SK-N-SH (cell line): ENCODE measurements around the gene CX3CR1. TPM values are rescaled to one million over a fixed set of nuclear protein-coding genes. Genes with fewer than 3 reads are reported as not detected.

Source experiments
- CTCF ChIA-PET: fragments of 300-600, 350-600 bp; formaldehyde crosslinking; extraction: SDS; loops from one replicate; lab custom pipeline; 2021; lab: Yijun Ruan, JAX
- POLR2A ChIA-PET: fragments of 350-600 bp; sonication (Branson Sonifier 250); formaldehyde crosslinking; extraction: SDS; loops from one replicate; lab custom pipeline; 2020; ENCODE audit warnings: antibody characterized with exemption, inconsistent platforms; lab: Yijun Ruan, JAX
- DNase-seq: peaks from one replicate; pipeline ENCODE4 v3.0.0; 2012
- H2AFZ ChIP-seq: fragments of 200-600 bp; sonication (generic); 2 replicates; pipeline ENCODE4 v1.8.1; 2016; ENCODE audit warnings: antibody characterized with exemption, mild to moderate bottlenecking, low read depth
- H3F3A ChIP-seq: fragments of 200-600 bp; sonication (generic); replicated peaks from 2 replicates; pipeline ENCODE3; 2016; ENCODE audit warnings: antibody characterized with exemption, mild to moderate bottlenecking; ENCODE audit not compliant: insufficient read depth
- H3K27ac ChIP-seq, 2 experiments: fragments of 200-500 bp in 1 of 2; fragments of 200-600 bp in 1 of 2; sonication (Bioruptor generic) in 1 of 2; sonication (generic), shearing (Covaris generic) in 1 of 2; 2 replicates each; pipeline versions ENCODE4 v1.5.1 to v1.6.1; 2014 to 2016; ENCODE audit warnings: low read depth in 2 of 2, inconsistent platforms in 1 of 2, low read length in 1 of 2, mild to moderate bottlenecking in 1 of 2, mixed read lengths in 1 of 2
- H3K27me3 ChIP-seq: fragments of 200-600 bp; sonication (generic), shearing (Covaris generic); 2 replicates; pipeline ENCODE4 v1.6.1; 2016; ENCODE audit warnings: mixed run types; ENCODE audit not compliant: insufficient read depth
- H3K36me3 ChIP-seq, 2 experiments: fragments of 200-500 bp in 1 of 2; fragments of 200-600 bp in 1 of 2; sonication (Bioruptor generic) in 1 of 2; sonication (generic) in 1 of 2; replicated peaks in 1 of 2; 2 replicates each; pipeline versions ENCODE3 to v1.5.1; 2014 to 2016; ENCODE audit warnings: low read length in 1 of 2, mild to moderate bottlenecking in 1 of 2; ENCODE audit not compliant: insufficient read depth in 2 of 2, control insufficient read depth in 1 of 2
- H3K4me1 ChIP-seq, 2 experiments: fragments of 200-500 bp in 1 of 2; fragments of 200-600 bp in 1 of 2; sonication (Bioruptor generic) in 1 of 2; sonication (generic), shearing (Covaris generic) in 1 of 2; 2 replicates each; pipeline versions ENCODE4 v1.5.1 to v1.6.1; 2014 to 2016; ENCODE audit warnings: low read depth in 1 of 2, low read length in 1 of 2, mixed run types in 1 of 2; ENCODE audit not compliant: insufficient read depth in 2 of 2, control insufficient read depth in 1 of 2
- H3K4me2 ChIP-seq: fragments of 200-600 bp; sonication (generic), shearing (Covaris generic); 2 replicates; pipeline ENCODE4 v1.6.1; 2017; ENCODE audit warnings: mixed run types
- H3K4me3 ChIP-seq, 2 experiments: fragments of 200-500 bp in 1 of 2; fragments of 200-600 bp in 1 of 2; sonication (Bioruptor generic) in 1 of 2; sonication (generic), shearing (Covaris generic) in 1 of 2; 2 replicates each; pipeline versions ENCODE4 v1.5.1 to v1.8.1; 2014 to 2016; ENCODE audit warnings: low read depth in 2 of 2, inconsistent platforms in 1 of 2, low read length in 1 of 2, mild to moderate bottlenecking in 1 of 2, mixed read lengths in 1 of 2, moderate library complexity in 1 of 2
- H3K79me2 ChIP-seq: fragments of 200-600 bp; sonication (generic); 2 replicates; pipeline ENCODE4 v1.8.1; 2017; ENCODE audit warnings: mild to moderate bottlenecking; ENCODE audit not compliant: insufficient read depth
- H3K9ac ChIP-seq: fragments of 200-600 bp; sonication (generic); 2 replicates; pipeline ENCODE4 v1.6.1; 2017; ENCODE audit warnings: mixed run types
- H3K9me2 ChIP-seq: fragments of 200-600 bp; sonication (generic); 2 replicates; pipeline ENCODE4 v1.6.1; 2017; ENCODE audit warnings: mixed run types
- H3K9me3 ChIP-seq: fragments of 200-600 bp; sonication (generic); 2 replicates; pipeline ENCODE4 v1.6.1; 2017; ENCODE audit warnings: mixed run types, mild to moderate bottlenecking, moderate library complexity
- H4K20me1 ChIP-seq: fragments of 200-600 bp; sonication (generic); 2 replicates; pipeline ENCODE4 v1.6.1; 2017; ENCODE audit warnings: mild to moderate bottlenecking, mixed run types; ENCODE audit not compliant: insufficient read depth
- ELF1 ChIP-seq: IDR thresholded peaks from 2 replicates; pipeline ENCODE4 v1.4.0; 2012
- EP300 ChIP-seq, 2 experiments: IDR thresholded peaks; 2 replicates each; pipeline versions ENCODE4 v1.4.0 to v1.6.1; 2012; ENCODE audit warnings: borderline replicate concordance in 1 of 2, low read depth in 1 of 2, low read length in 1 of 2
- EZH2phosphoT487 ChIP-seq: fragments of 200-600 bp; sonication (generic); IDR thresholded peaks from 2 replicates; pipeline ENCODE4 v1.6.1; 2017; ENCODE audit warnings: low read depth, mixed run types, mild to moderate bottlenecking, antibody characterized with exemption, moderate library complexity, borderline replicate concordance
- GABPA ChIP-seq: IDR thresholded peaks from 2 replicates; pipeline ENCODE4 v1.4.0; 2012; ENCODE audit warnings: low read depth, mild to moderate bottlenecking
- GATA2 ChIP-seq: sonication (generic); formaldehyde crosslinking; IDR thresholded peaks from 2 replicates; pipeline ENCODE4 v1.5.0; 2020; ENCODE audit warnings: mild to moderate bottlenecking, missing genetic modification reagents
- JUND ChIP-seq: IDR thresholded peaks from 2 replicates; pipeline ENCODE4 v1.4.0; 2012
- MEF2A ChIP-seq: IDR thresholded peaks from 2 replicates; pipeline ENCODE4 v1.4.0; 2012; ENCODE audit warnings: low read depth, borderline replicate concordance
- NFIC ChIP-seq: IDR thresholded peaks from 2 replicates; pipeline ENCODE4 v1.4.0; 2012; ENCODE audit warnings: borderline replicate concordance
- RCOR1 ChIP-seq: fragments of 150-350 bp; IDR thresholded peaks from 2 replicates; pipeline ENCODE4 v1.6.1; 2017; ENCODE audit warnings: antibody characterized with exemption, low read length
- SIN3A ChIP-seq: IDR thresholded peaks from 2 replicates; pipeline ENCODE4 v1.6.1; 2012; ENCODE audit warnings: low read depth, mild to moderate bottlenecking, low read length, moderate library complexity, borderline replicate concordance
- TAF1 ChIP-seq: IDR thresholded peaks from 2 replicates; pipeline ENCODE4 v1.6.1; 2012; ENCODE audit warnings: low read depth, mild to moderate bottlenecking, low read length, moderate library complexity, borderline replicate concordance
- TEAD4 ChIP-seq: IDR thresholded peaks from 2 replicates; pipeline ENCODE4 v1.4.0; 2012; ENCODE audit warnings: mild to moderate bottlenecking, borderline replicate concordance; ENCODE audit not compliant: insufficient read depth
- YY1 ChIP-seq: IDR thresholded peaks from 2 replicates; pipeline ENCODE4 v1.4.0; 2012; ENCODE audit warnings: low read depth, mild to moderate bottlenecking
- WGBS: methylation state at CpG from one replicate; pipeline ENCODE4 v1.1.6; 2017; ENCODE audit warnings: low lambda C conversion rate; 5-methylcytosine and 5-hydroxymethylcytosine counted together
- polyA plus RNA-seq, 3 experiments: library from polyadenylated mRNA; depleted of rRNA; stranded (reverse); fragments of >200 nt; gene quantifications; 2 replicates each; pipeline ENCODE4 v1.2.3, GENCODE V29; 2012
- TF ChIP-seq, protein P1 (sequence below): fragments of 150-350 bp; IDR thresholded peaks from 2 replicates; pipeline ENCODE4 v1.6.1; 2017; ENCODE audit warnings: antibody characterized with exemption, low read length, low read depth, borderline replicate concordance
- TF ChIP-seq, protein P2 (sequence below): fragments of 150-350 bp; IDR thresholded peaks from 2 replicates; pipeline ENCODE4 v1.6.1; 2016; ENCODE audit warnings: mild to moderate bottlenecking, low read depth, low read length
- TF ChIP-seq, protein P3 (sequence below): IDR thresholded peaks from 2 replicates; pipeline ENCODE4 v1.4.0; 2012; ENCODE audit warnings: low read depth
- TF ChIP-seq, protein P4 (sequence below): IDR thresholded peaks from 2 replicates; pipeline ENCODE4 v1.6.1; 2012; ENCODE audit warnings: mild to moderate bottlenecking, low read depth, low read length, moderate library complexity
- TF ChIP-seq, protein P5 (sequence below): IDR thresholded peaks from 2 replicates; pipeline ENCODE4; 2012
- TF ChIP-seq, protein P6 (sequence below): IDR thresholded peaks from 2 replicates; pipeline ENCODE4 v1.4.0; 2012; ENCODE audit warnings: low read depth, borderline replicate concordance

The CX3CR1 gene
- polyA plus RNA-seq, 1 of the 3 experiments (the other 2 are of a cell fraction) = not detected

DNA sequence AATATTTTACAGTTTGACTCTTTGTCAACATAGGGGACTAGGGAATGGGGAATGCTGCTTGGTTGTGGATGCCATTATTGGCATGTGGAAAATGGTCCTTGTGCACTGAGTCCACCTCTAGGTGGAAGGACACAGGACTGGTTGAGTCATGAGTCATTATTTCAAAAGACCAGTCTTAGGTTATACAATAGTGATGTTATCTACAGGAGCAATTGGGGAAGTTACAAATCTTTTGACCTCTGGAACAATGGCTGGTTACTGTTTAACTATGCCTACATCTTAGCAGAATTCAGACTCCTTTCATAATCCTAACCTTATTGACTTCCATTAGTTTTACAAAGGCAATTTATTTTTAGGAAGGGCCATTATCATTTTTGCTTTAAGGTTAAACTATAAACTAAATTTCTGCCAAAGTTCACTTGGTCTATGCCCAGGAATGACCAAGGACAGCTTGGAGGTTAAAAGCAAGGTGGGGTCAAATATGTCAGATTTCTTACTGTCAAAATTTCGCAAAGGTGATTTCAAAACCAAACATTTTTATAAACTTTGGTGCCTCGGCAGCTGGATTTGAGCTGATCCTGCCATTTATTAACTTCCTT is 37.8 kb upstream of the CX3CR1 start:
- no peaks in the 10 kb centered on the region for H4K20me1 ChIP-seq
- H3F3A ChIP-seq = no peaks in the 10 kb centered on the region
- no peak overlapping the region for H3K27ac ChIP-seq
- no peak overlapping the region for H3K4me3 ChIP-seq
- H2AFZ ChIP-seq = no peak overlapping the region
- no peaks in the 10 kb centered on the region for H3K36me3 ChIP-seq
- H3K27me3 ChIP-seq = no peaks in the 10 kb centered on the region
- no peaks in the 10 kb centered on the region for H3K9me2 ChIP-seq
- TF ChIP-seq GABPA = no peak
- TF ChIP-seq, protein P1, sequence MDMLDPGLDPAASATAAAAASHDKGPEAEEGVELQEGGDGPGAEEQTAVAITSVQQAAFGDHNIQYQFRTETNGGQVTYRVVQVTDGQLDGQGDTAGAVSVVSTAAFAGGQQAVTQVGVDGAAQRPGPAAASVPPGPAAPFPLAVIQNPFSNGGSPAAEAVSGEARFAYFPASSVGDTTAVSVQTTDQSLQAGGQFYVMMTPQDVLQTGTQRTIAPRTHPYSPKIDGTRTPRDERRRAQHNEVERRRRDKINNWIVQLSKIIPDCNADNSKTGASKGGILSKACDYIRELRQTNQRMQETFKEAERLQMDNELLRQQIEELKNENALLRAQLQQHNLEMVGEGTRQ = no peak
- no peak for TF ChIP-seq GATA2 (CRISPR knock-in tag)
- TF ChIP-seq, protein P2, sequence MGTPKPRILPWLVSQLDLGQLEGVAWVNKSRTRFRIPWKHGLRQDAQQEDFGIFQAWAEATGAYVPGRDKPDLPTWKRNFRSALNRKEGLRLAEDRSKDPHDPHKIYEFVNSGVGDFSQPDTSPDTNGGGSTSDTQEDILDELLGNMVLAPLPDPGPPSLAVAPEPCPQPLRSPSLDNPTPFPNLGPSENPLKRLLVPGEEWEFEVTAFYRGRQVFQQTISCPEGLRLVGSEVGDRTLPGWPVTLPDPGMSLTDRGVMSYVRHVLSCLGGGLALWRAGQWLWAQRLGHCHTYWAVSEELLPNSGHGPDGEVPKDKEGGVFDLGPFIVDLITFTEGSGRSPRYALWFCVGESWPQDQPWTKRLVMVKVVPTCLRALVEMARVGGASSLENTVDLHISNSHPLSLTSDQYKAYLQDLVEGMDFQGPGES = no peak
- TF ChIP-seq SIN3A = no peak
- no peak for TF ChIP-seq YY1
- TF ChIP-seq, protein P3, sequence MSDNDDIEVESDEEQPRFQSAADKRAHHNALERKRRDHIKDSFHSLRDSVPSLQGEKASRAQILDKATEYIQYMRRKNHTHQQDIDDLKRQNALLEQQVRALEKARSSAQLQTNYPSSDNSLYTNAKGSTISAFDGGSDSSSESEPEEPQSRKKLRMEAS = no peak
- TF ChIP-seq RCOR1 = no peak
- TF ChIP-seq JUND = no peak
- TF ChIP-seq EZH2phosphoT487 = no peak
- no peaks in the 10 kb centered on the region for H3K79me2 ChIP-seq
- H3K9me3 ChIP-seq = no peaks in the 10 kb centered on the region
- ChIA-PET CTCF (interaction anchor here (1.5 to 1.7 kb wide), 2 partner anchors 26 to 28 kb away, joined by 4 to 8 read pairs; no protein-coding TSS in a partner anchor), POLR2A (no interaction called here)
- 16% methylated on average over 2 of the region's 2 CpGs for WGBS
- H3K4me1 ChIP-seq = no peaks in the 10 kb centered on the region
- no peak overlapping the region for H3K4me2 ChIP-seq
- H3K9ac ChIP-seq = no peak overlapping the region
- DNase-seq = no peak

DNA sequence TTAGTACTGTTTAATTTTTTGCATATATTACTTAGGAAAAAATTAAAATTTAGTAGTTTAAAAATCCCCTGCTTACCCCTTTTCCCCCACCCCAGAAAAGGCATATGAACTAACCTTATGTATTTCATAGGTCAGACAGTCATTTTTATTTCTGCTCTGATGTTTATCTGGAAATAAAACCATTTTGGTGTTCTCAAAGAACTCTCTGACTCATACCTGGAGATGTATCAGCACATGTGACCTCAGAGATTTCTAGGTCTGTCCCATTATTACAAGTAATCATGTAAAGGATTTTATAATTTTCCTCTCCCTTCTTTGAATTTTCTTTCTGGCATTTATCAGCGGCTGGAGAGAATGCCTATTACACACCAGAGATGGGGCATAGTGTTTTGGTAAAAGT is 35.6 kb upstream of the CX3CR1 start:
- Histone ChIP-seq H3F3A (no peaks in the 10 kb centered on the region), H3K9me2 (no peaks in the 10 kb centered on the region), H3K79me2 (no peaks in the 10 kb centered on the region), H3K9ac (no peak overlapping the region), H3K4me3 (no peak overlapping the region), H3K27ac (no peak overlapping the region), H3K27me3 (no peaks in the 10 kb centered on the region), H3K4me2 (no peak overlapping the region), H3K36me3 (no peaks in the 10 kb centered on the region), H3K9me3 (no peaks in the 10 kb centered on the region), H3K4me1 (no peaks in the 10 kb centered on the region), H4K20me1 (no peaks in the 10 kb centered on the region), H2AFZ (no peak overlapping the region)
- ChIA-PET CTCF (interaction anchor here (1.6 to 1.8 kb wide), 2 partner anchors 23 to 27 kb away, joined by 3 to 4 read pairs; no protein-coding TSS in a partner anchor), POLR2A (no interaction called here)
- WGBS = 46% methylated on average over 1 of the region's 1 CpG
- DNase-seq = no peak
- TF ChIP-seq TEAD4 = no peak
- no peak for TF ChIP-seq GATA2 (CRISPR knock-in tag)
- TF ChIP-seq, protein P4, sequence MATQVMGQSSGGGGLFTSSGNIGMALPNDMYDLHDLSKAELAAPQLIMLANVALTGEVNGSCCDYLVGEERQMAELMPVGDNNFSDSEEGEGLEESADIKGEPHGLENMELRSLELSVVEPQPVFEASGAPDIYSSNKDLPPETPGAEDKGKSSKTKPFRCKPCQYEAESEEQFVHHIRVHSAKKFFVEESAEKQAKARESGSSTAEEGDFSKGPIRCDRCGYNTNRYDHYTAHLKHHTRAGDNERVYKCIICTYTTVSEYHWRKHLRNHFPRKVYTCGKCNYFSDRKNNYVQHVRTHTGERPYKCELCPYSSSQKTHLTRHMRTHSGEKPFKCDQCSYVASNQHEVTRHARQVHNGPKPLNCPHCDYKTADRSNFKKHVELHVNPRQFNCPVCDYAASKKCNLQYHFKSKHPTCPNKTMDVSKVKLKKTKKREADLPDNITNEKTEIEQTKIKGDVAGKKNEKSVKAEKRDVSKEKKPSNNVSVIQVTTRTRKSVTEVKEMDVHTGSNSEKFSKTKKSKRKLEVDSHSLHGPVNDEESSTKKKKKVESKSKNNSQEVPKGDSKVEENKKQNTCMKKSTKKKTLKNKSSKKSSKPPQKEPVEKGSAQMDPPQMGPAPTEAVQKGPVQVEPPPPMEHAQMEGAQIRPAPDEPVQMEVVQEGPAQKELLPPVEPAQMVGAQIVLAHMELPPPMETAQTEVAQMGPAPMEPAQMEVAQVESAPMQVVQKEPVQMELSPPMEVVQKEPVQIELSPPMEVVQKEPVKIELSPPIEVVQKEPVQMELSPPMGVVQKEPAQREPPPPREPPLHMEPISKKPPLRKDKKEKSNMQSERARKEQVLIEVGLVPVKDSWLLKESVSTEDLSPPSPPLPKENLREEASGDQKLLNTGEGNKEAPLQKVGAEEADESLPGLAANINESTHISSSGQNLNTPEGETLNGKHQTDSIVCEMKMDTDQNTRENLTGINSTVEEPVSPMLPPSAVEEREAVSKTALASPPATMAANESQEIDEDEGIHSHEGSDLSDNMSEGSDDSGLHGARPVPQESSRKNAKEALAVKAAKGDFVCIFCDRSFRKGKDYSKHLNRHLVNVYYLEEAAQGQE = no peak
- no peak for TF ChIP-seq ELF1
- TF ChIP-seq, protein P5, sequence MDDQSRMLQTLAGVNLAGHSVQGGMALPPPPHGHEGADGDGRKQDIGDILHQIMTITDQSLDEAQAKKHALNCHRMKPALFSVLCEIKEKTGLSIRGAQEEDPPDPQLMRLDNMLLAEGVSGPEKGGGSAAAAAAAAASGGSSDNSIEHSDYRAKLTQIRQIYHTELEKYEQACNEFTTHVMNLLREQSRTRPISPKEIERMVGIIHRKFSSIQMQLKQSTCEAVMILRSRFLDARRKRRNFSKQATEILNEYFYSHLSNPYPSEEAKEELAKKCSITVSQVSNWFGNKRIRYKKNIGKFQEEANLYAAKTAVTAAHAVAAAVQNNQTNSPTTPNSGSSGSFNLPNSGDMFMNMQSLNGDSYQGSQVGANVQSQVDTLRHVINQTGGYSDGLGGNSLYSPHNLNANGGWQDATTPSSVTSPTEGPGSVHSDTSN = no peak
- no peak for TF ChIP-seq NFIC
- no peak for TF ChIP-seq YY1
- TF ChIP-seq, protein P6, sequence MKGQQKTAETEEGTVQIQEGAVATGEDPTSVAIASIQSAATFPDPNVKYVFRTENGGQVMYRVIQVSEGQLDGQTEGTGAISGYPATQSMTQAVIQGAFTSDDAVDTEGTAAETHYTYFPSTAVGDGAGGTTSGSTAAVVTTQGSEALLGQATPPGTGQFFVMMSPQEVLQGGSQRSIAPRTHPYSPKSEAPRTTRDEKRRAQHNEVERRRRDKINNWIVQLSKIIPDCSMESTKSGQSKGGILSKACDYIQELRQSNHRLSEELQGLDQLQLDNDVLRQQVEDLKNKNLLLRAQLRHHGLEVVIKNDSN = no peak
- no peak for TF ChIP-seq MEF2A
- TF ChIP-seq EP300 (IDR thresholded peaks at IDR 0.05; ENCODE audit: borderline replicate concordance in 1 of 2, low read depth in 1 of 2, low read length in 1 of 2) = no peak
- TF ChIP-seq SIN3A = no peak
- TF ChIP-seq RCOR1 = no peak
- no peak for TF ChIP-seq TAF1
